A673 (cell line): ENCODE results near the gene TGM1. TPM values are rescaled to one million over a fixed set of nuclear protein-coding genes. Genes with fewer than 3 reads are reported as not detected.

Experiments used
- BruUV-seq: library from RNA; stranded (reverse); fragments of 400-500 nt; replicated peaks from 2 replicates; lab custom pipeline; 2021; lab: Mats Ljungman, UMichigan
- CTCF ChIA-PET: fragments of 300-600 bp; sonication (Branson Sonifier 250); formaldehyde crosslinking; loops from one replicate; lab custom pipeline; 2022; ENCODE audit warnings: antibody characterized with exemption; lab: Charles Lee
- POLR2A ChIA-PET: fragments of 300-600 bp; sonication (Branson Sonifier 250); formaldehyde crosslinking; loops from one replicate; lab custom pipeline; 2022; ENCODE audit warnings: antibody characterized with exemption; ENCODE audit not compliant: low non-redundant PET; lab: Charles Lee
- DNase-seq: peaks from one replicate; pipeline ENCODE4 v3.0.0-alpha.2; 2015; ENCODE audit warnings: low spot score
- H3K27ac ChIP-seq: fragments of 200-600 bp; sonication (generic); 2 replicates; pipeline ENCODE4 v1.5.1; 2016; ENCODE audit warnings: mixed run types, low read depth, mild to moderate bottlenecking, mixed read lengths, antibody characterized with exemption, low read length; ENCODE audit not compliant: poor library complexity, severe bottlenecking
- H3K27me3 ChIP-seq: fragments of 200-600 bp; sonication (generic); replicated peaks from 2 replicates; pipeline ENCODE4 v1.6.1; 2017; ENCODE audit warnings: mixed run types, low read depth, mild to moderate bottlenecking, mixed read lengths, antibody characterized with exemption, low read length; ENCODE audit not compliant: insufficient read depth, poor library complexity
- H3K36me3 ChIP-seq: fragments of 200-600 bp; sonication (generic); 2 replicates; pipeline ENCODE4 v1.6.1; 2016; ENCODE audit warnings: mixed run types, mild to moderate bottlenecking, mixed read lengths, antibody characterized with exemption, low read length; ENCODE audit not compliant: insufficient read depth, poor library complexity, severe bottlenecking
- H3K4me1 ChIP-seq: fragments of 200-600 bp; sonication (generic); 2 replicates; pipeline ENCODE4 v1.6.1; 2017; ENCODE audit warnings: mixed run types, mild to moderate bottlenecking, mixed read lengths, antibody characterized with exemption, low read length; ENCODE audit not compliant: insufficient read depth, poor library complexity, severe bottlenecking
- H3K4me3 ChIP-seq: fragments of 200-600 bp; sonication (generic); 2 replicates; pipeline ENCODE4 v1.5.1; 2016; ENCODE audit warnings: low read depth, mixed run types, mild to moderate bottlenecking, mixed read lengths, low read length; ENCODE audit not compliant: poor library complexity, severe bottlenecking
- H3K9me3 ChIP-seq: fragments of 200-600 bp; sonication (generic); 2 replicates; pipeline ENCODE4 v1.6.1; 2016; ENCODE audit warnings: mixed run types, low read depth, mild to moderate bottlenecking, mixed read lengths, antibody characterized with exemption, low read length; ENCODE audit not compliant: poor library complexity, severe bottlenecking
- CTCF ChIP-seq: fragments of 300-800, 200-600 bp; sonication (generic); conservative IDR thresholded peaks from 2 replicates; pipeline ENCODE4 v1.5.1; 2017; ENCODE audit warnings: low read depth, mild to moderate bottlenecking, antibody characterized with exemption, low read length, moderate library complexity, mixed read lengths
- EZH2 ChIP-seq: fragments of 200-600 bp; sonication (generic); IDR thresholded peaks from 2 replicates; pipeline ENCODE4 v1.6.1; 2017; ENCODE audit warnings: borderline replicate concordance, low read depth, mild to moderate bottlenecking, mixed read lengths, antibody characterized with exemption, low read length; ENCODE audit not compliant: poor library complexity, severe bottlenecking
- intact Hi-C: fragments of 100-400 bp; cut with micrococcal nuclease; formaldehyde crosslinking; loops from one replicate; pipeline ENCODE4 v1.10.0; 2022; ENCODE audit not compliant: unreplicated experiment
- total RNA-seq: library from RNA; stranded (reverse); gene quantifications from 2 replicates; pipeline ENCODE4 v1.2.3, GENCODE V29; 2021

TGM1 gene
- total RNA-seq, 1 experiment from 2014 or later, result 1.5 TPM

GRCh38 chr14:24212924-24213865, 49.8 kb downstream of the TGM1 start, which contains the start of gene CHMP4A:
CHMP4A (minus strand) TSS chr14:24213488; CDS start chr14:24213439, 49 bp downstream.
- Histone ChIP-seq H3K4me3 (peak within 1 kb of the TSS; percentile 58), H3K36me3 (peaks cover 28% of the 10 kb centered on the region), H3K27me3 (no peaks in the 10 kb centered on the region), H3K9me3 (no peaks in the 10 kb centered on the region), H3K4me1 (peaks cover 9% of the 10 kb centered on the region), H3K27ac (peak within 1 kb of the TSS; percentile 90)
- TF ChIP-seq EZH2 (no peak), CTCF (no peak)
- intact Hi-C loops, result loop anchor here (1.0 kb wide), 1 partner anchor 19 kb away; the partner anchor contains the start of genes GMPR2 and NEDD8
- CTCF ChIA-PET, result no interaction called here
- no TSS peak for BruUV-seq
- peak; percentile 99 for DNase-seq
- POLR2A ChIA-PET, result interaction anchor here (0.9 kb wide), 1 partner anchor 17 kb away, joined by 3 read pairs; the partner anchor contains the start of gene TM9SF1

- no peak overlapping the region for H3K4me3 ChIP-seq
- H3K36me3 ChIP-seq, result peaks cover 24% of the 10 kb centered on the region
- peaks cover 9% of the 10 kb centered on the region for H3K4me1 ChIP-seq
- DNase-seq, result no peak
- POLR2A ChIA-PET, result no interaction called here
- H3K27me3 ChIP-seq, result no peaks in the 10 kb centered on the region
- no peaks in the 10 kb centered on the region for H3K9me3 ChIP-seq
- TF ChIP-seq EZH2, result no peak
- no peak for TF ChIP-seq CTCF
- intact Hi-C loops, result no loop called here
- CTCF ChIA-PET, result no interaction called here
- no TSS peak for BruUV-seq
- no peak overlapping the region for H3K27ac ChIP-seq
Measured at GRCh38 chr14:24211311-24211710, 51.7 kb downstream of the TGM1 start.

- intact Hi-C loops, result no loop called here
- POLR2A ChIA-PET, result no interaction called here
- BruUV-seq, result no TSS peak
- no peak for TF ChIP-seq CTCF
- TF ChIP-seq EZH2, result no peak
- H3K36me3 ChIP-seq, result peaks cover 30% of the 10 kb centered on the region
- no peak overlapping the region for H3K4me3 ChIP-seq
- no peaks in the 10 kb centered on the region for H3K9me3 ChIP-seq
- DNase-seq, result no peak
- H3K27ac ChIP-seq, result no peak overlapping the region
- no peaks in the 10 kb centered on the region for H3K4me1 ChIP-seq
- H3K27me3 ChIP-seq, result no peaks in the 10 kb centered on the region
- CTCF ChIA-PET, result no interaction called here
Measured at GRCh38 chr14:24207625-24208024, 55.4 kb downstream of the TGM1 start.
